Measurements from ENCODE around the gene NMNAT3.

- TF ChIP-seq CTCF (IDR thresholded peaks at IDR 0.05) (no peak), POLR2A (IDR thresholded peaks at IDR 0.05) (no peak), POLR2AphosphoS5 (IDR thresholded peaks at IDR 0.05) (no peak), EP300 (IDR thresholded peaks at IDR 0.05) (no peak)
These were observed 25.2 kb downstream of the NMNAT3 start for GRCh38 chr3:139652561-139652960.

Measured in upper lobe of left lung (tissue), 4 donors.